Mesenchymal stem cell (in vitro differentiated cells and primary cell): Measurements from ENCODE around the gene SYT12.
A peak's percentile ranks its signal among the peaks of the same experiment; 100 is the strongest.

Experiments used
- DNase-seq: peaks from one replicate; pipeline ENCODE4 v3.0.0-alpha.2; 2013
- H2AFZ ChIP-seq: one replicate; pipeline ENCODE4 v1.6.1; 2013; ENCODE audit warnings: low read depth, mild to moderate bottlenecking, control low read depth, inconsistent platforms, low read length, moderate library complexity
- H2AK5ac ChIP-seq: 2 replicates; pipeline ENCODE4 v1.6.1; 2013; ENCODE audit warnings: low read length, moderate library complexity, mild to moderate bottlenecking, inconsistent platforms; ENCODE audit not compliant: severe bottlenecking
- H2BK120ac ChIP-seq: one replicate; pipeline ENCODE4 v1.6.1; 2013; ENCODE audit warnings: low read depth, mild to moderate bottlenecking, inconsistent platforms, low read length, moderate library complexity
- H2BK12ac ChIP-seq, 2 experiments: one replicate each; pipeline ENCODE4 v1.6.1; 2013; ENCODE audit warnings: inconsistent platforms in 2 of 2, low read length in 2 of 2, mild to moderate bottlenecking in 2 of 2, moderate library complexity in 2 of 2, control low read depth in 1 of 2
- H2BK15ac ChIP-seq: one replicate; pipeline ENCODE4 v1.6.1; 2013; ENCODE audit warnings: mild to moderate bottlenecking, low read depth, inconsistent platforms; ENCODE audit not compliant: poor library complexity, severe bottlenecking
- H2BK5ac ChIP-seq: 2 replicates; pipeline ENCODE4 v1.6.1; 2013; ENCODE audit warnings: low read depth, mild to moderate bottlenecking, low read length, control low read depth, inconsistent platforms; ENCODE audit not compliant: poor library complexity, severe bottlenecking
- H3K14ac ChIP-seq, 2 experiments: one replicate each; pipeline ENCODE4 v1.6.1; 2013; ENCODE audit warnings: inconsistent platforms in 2 of 2, low read length in 2 of 2, control low read depth in 1 of 2, mild to moderate bottlenecking in 1 of 2, moderate library complexity in 1 of 2
- H3K18ac ChIP-seq, 2 experiments: one replicate each; pipeline ENCODE4 v1.6.1; 2013; ENCODE audit warnings: inconsistent platforms in 2 of 2, low read length in 2 of 2, control low read depth in 1 of 2, low read depth in 1 of 2, mild to moderate bottlenecking in 1 of 2
- H3K23ac ChIP-seq, 2 experiments: one replicate each; pipeline ENCODE4 v1.6.1; 2013; ENCODE audit warnings: inconsistent platforms in 2 of 2, low read length in 2 of 2, mild to moderate bottlenecking in 2 of 2, moderate library complexity in 2 of 2, control low read depth in 1 of 2
- H3K27ac ChIP-seq: 2 replicates; pipeline ENCODE4 v1.5.1; 2013; ENCODE audit warnings: mild to moderate bottlenecking, moderate library complexity, low read length, control low read depth, inconsistent platforms; ENCODE audit not compliant: poor library complexity, severe bottlenecking
- H3K27me3 ChIP-seq, 2 experiments: 2 replicates each; pipeline versions ENCODE4 v1.6.1 to v1.7.0; 2013; ENCODE audit warnings: low read length in 2 of 2, mild to moderate bottlenecking in 2 of 2, moderate library complexity in 2 of 2, control low read depth in 1 of 2, inconsistent platforms in 1 of 2; ENCODE audit not compliant: control insufficient read depth in 1 of 2, insufficient read depth in 1 of 2
- H3K36me3 ChIP-seq, 2 experiments: 2 replicates each; pipeline versions ENCODE4 v1.6.1 to v1.7.0; 2013; ENCODE audit warnings: low read length in 2 of 2, control low read depth in 1 of 2, inconsistent platforms in 1 of 2, low read depth in 1 of 2, mild to moderate bottlenecking in 1 of 2; ENCODE audit not compliant: insufficient read depth in 2 of 2, control insufficient read depth in 1 of 2
- H3K4ac ChIP-seq, 2 experiments: one replicate each; pipeline ENCODE4 v1.6.1; 2013; ENCODE audit warnings: inconsistent platforms in 2 of 2, low read length in 2 of 2, mild to moderate bottlenecking in 2 of 2, moderate library complexity in 2 of 2, control low read depth in 1 of 2, low read depth in 1 of 2
- H3K4me1 ChIP-seq: 2 replicates; pipeline ENCODE4 v1.6.1; 2013; ENCODE audit warnings: low read depth, low read length, control low read depth; ENCODE audit not compliant: control insufficient read depth, insufficient read depth
- H3K4me2 ChIP-seq: 2 replicates; pipeline ENCODE4 v1.6.1; 2013; ENCODE audit warnings: low read length, mild to moderate bottlenecking, inconsistent platforms; ENCODE audit not compliant: poor library complexity, severe bottlenecking
- H3K4me3 ChIP-seq, 2 experiments: 2 replicates each; pipeline versions ENCODE4 v1.5.1 to v1.7.0; 2013; ENCODE audit warnings: low read length in 2 of 2, mild to moderate bottlenecking in 2 of 2, control low read depth in 1 of 2, low read depth in 1 of 2; ENCODE audit not compliant: insufficient read depth in 1 of 2
- H3K79me1 ChIP-seq: replicated peaks from 2 replicates; pipeline ENCODE4 v1.6.1; 2013; ENCODE audit warnings: mild to moderate bottlenecking, control low read depth, low read length, inconsistent platforms; ENCODE audit not compliant: poor library complexity, severe bottlenecking
- H3K9ac ChIP-seq: 2 replicates; pipeline ENCODE4 v1.7.0; 2013; ENCODE audit warnings: mild to moderate bottlenecking, low read length, moderate library complexity
- H3K9me3 ChIP-seq: 2 replicates; pipeline ENCODE4 v1.7.0; 2013; ENCODE audit warnings: mild to moderate bottlenecking, low read length; ENCODE audit not compliant: control insufficient read depth
- H4K8ac ChIP-seq: one replicate; pipeline ENCODE4 v1.6.1; 2013; ENCODE audit warnings: inconsistent platforms, mild to moderate bottlenecking, low read length, moderate library complexity
- H4K91ac ChIP-seq: one replicate; pipeline ENCODE4 v1.6.1; 2013; ENCODE audit warnings: mild to moderate bottlenecking, low read length, inconsistent platforms
- WGBS: methylation state at CpG from one replicate; pipeline ENCODE4 v1.1.7; 2013; ENCODE audit warnings: mixed read lengths; 5-methylcytosine and 5-hydroxymethylcytosine counted together

Gene SYT12

DNA sequence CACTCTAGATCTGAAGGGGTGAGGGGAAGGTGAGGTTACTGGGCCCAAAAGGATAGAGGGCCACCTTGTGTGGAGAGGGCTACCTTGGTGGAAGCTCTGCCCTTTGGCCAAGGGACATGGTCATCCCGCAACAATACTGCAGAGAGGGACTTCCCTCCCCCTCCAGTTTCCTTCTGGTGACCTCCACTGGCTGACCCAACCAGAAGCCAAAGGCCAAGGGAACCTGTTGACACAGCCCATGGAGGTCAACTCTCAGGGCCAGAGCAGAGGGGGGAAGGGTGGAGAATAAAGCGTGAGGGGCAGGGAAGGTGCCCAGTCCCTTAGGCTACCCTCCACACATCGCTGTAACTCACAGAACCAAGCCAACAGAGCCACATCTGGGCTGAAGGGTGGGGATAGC lies 18.7 kb downstream of the SYT12 start:
- 100% methylated on average over 1 of the region's 3 CpGs for WGBS
- Histone ChIP-seq H3K27ac (no peak overlapping the region), H2BK15ac (no peak overlapping the region), H2BK12ac (no peak overlapping the region), H3K79me1 (no peaks in the 10 kb centered on the region), H2BK120ac (no peak overlapping the region), H4K8ac (no peak overlapping the region), H3K27me3 (peaks cover 0 to 13% of the 10 kb centered on the region in 2 experiments), H3K9me3 (no peaks in the 10 kb centered on the region), H2AK5ac (no peak overlapping the region), H3K23ac (no peak overlapping the region), H3K9ac (no peak overlapping the region), H2BK5ac (no peak overlapping the region), H3K18ac (no peak overlapping the region), H3K14ac (no peak overlapping the region), H3K36me3 (no peaks in the 10 kb centered on the region), H4K91ac (no peak overlapping the region), H3K4me1 (peaks cover 30% of the 10 kb centered on the region), H3K4ac (no peak overlapping the region), H2AFZ (no peak overlapping the region), H3K4me2 (no peak overlapping the region), H3K4me3 (no peak overlapping the region)
- DNase-seq = no peak

DNA sequence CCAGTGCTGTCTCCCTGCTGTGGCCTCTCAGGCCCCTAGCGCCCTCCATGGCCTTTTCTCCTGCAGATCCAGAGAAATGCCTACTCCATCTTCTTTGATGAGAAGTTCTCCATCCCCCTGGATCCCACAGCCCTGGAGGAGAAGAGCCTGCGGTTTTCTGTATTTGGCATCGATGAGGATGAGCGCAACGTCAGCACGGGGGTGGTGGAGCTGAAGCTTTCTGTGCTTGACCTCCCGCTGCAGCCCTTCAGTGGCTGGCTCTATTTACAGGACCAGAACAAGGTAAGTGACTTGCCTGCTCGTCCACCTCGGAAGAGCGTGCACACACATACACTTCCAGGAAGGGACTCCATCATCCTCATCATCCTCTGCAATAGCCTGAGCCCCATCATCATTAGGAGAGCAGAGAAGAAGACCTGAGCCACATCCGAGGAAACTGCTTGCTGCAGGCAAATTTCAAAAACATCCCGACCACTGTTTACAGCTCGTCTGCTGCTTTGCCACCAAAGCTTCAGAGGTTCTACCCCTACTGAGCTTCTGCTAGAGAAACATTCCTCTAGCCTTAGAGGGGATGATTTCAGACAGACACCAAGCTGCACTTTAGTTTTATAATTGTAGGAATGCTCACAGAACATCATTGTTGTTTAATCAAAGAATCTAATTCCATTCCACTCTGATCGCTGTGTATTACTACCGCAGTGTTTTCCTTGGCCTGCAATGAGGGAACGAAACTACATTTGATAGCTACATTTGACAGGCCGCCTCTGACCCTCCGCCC lies 20.8 kb downstream of the SYT12 start:
- H4K8ac ChIP-seq = no peak overlapping the region
- H3K4me2 ChIP-seq = no peak overlapping the region
- no peak overlapping the region for H3K27ac ChIP-seq
- no peaks in the 10 kb centered on the region for H3K79me1 ChIP-seq
- no peak overlapping the region for H2BK15ac ChIP-seq
- H3K23ac ChIP-seq = no peak overlapping the region
- no peak overlapping the region for H2BK120ac ChIP-seq
- no peak for DNase-seq
- H2AFZ ChIP-seq = no peak overlapping the region
- no peak overlapping the region for H3K4ac ChIP-seq
- no peaks in the 10 kb centered on the region for H3K36me3 ChIP-seq
- no peak overlapping the region for H3K9ac ChIP-seq
- H3K14ac ChIP-seq = no peak overlapping the region
- no peak overlapping the region for H3K18ac ChIP-seq
- H4K91ac ChIP-seq = no peak overlapping the region
- no peaks in the 10 kb centered on the region for H3K9me3 ChIP-seq
- H2BK12ac ChIP-seq = peak overlapping the region in 1 of 2 experiments; percentile 10
- peaks cover 0 to 13% of the 10 kb centered on the region in 2 experiments for H3K27me3 ChIP-seq
- WGBS = 86% methylated on average over 18 of the region's 18 CpGs
- H3K4me3 ChIP-seq = no peak overlapping the region
- peaks cover 30% of the 10 kb centered on the region for H3K4me1 ChIP-seq
- H2BK5ac ChIP-seq = no peak overlapping the region
- H2AK5ac ChIP-seq = no peak overlapping the region

DNA sequence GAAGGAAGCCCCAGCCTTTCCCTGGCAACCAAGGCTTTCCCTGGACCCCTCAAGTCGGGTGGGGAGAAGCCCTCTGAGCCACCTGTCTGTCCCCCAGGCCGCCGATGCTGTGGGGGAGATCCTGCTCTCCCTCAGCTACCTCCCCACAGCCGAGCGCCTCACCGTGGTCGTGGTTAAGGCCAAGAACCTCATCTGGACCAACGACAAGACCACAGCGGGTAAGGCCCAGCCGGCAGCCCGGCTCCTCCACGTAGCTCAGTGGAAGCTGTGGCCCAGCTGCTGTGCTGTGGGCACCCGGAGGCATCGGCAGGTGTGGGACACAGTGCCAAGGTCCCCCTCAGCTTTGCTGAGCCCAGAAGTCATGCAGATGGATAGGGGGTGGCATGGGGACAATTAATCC lies 21.6 kb downstream of the SYT12 start:
- Histone ChIP-seq H3K27me3 (peaks cover 0 to 13% of the 10 kb centered on the region in 2 experiments), H2BK15ac (no peak overlapping the region), H3K9me3 (no peaks in the 10 kb centered on the region), H3K4me2 (no peak overlapping the region), H3K36me3 (no peaks in the 10 kb centered on the region), H3K18ac (no peak overlapping the region), H2AFZ (no peak overlapping the region), H3K4me3 (no peak overlapping the region), H3K23ac (no peak overlapping the region), H2BK120ac (no peak overlapping the region), H4K91ac (no peak overlapping the region), H2BK5ac (no peak overlapping the region), H4K8ac (no peak overlapping the region), H3K79me1 (no peaks in the 10 kb centered on the region), H3K27ac (no peak overlapping the region), H3K14ac (no peak overlapping the region), H2BK12ac (no peak overlapping the region), H2AK5ac (peak overlapping the region; percentile 46), H3K4me1 (peaks cover 30% of the 10 kb centered on the region), H3K4ac (no peak overlapping the region), H3K9ac (no peak overlapping the region)
- DNase-seq = no peak
- 81% methylated on average over 14 of the region's 14 CpGs for WGBS

DNA sequence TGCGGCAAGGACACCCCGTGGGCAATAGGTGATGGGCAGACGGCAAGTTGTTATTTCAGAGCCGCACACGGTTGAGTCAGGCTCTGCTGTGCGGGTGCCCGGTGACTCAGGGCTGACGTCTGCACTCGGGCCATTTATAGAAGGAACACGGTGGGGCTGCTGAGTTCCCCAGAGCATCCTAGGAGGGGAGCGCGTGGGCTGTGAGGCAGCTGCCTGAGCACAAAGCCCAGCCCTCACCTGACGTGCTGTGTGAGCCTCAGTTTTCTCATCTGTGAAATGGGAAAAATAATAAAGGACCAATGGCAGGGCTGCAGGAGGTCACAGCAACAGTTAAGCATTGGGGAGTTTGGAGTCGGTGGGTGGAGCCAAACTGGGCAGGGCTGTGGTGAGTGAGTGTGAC lies 22.4 kb downstream of the SYT12 start:
- Histone ChIP-seq H3K14ac (no peak overlapping the region), H4K91ac (no peak overlapping the region), H3K4ac (no peak overlapping the region), H3K36me3 (no peaks in the 10 kb centered on the region), H3K9ac (no peak overlapping the region), H4K8ac (no peak overlapping the region), H3K4me2 (no peak overlapping the region), H3K4me1 (peaks cover 30% of the 10 kb centered on the region), H3K23ac (no peak overlapping the region), H2AK5ac (no peak overlapping the region), H2BK15ac (no peak overlapping the region), H3K4me3 (peak overlapping the region in 1 of 2 experiments; percentile 31), H3K79me1 (no peaks in the 10 kb centered on the region), H3K18ac (no peak overlapping the region), H2AFZ (no peak overlapping the region), H3K27me3 (peaks cover 0 to 10% of the 10 kb centered on the region in 2 experiments), H2BK12ac (no peak overlapping the region), H2BK120ac (no peak overlapping the region), H2BK5ac (no peak overlapping the region), H3K27ac (no peak overlapping the region), H3K9me3 (no peaks in the 10 kb centered on the region)
- 53% methylated on average over 14 of the region's 14 CpGs for WGBS
- DNase-seq = peak; percentile 80
